C1 segment of cervical spinal cord (tissue), 14 donors: ENCODE measurements around the gene ST13.
"Not testable (repeated sequence)": the region's sequence is repeated elsewhere in the genome, so short reads cannot be mapped to it uniquely, and the experiment has no call there.

Source experiments
- DNase-seq, 14 donors: peaks; one replicate each; lab custom pipeline; 2025; lab: John Stamatoyannopoulos, UW

ST13 gene

GRCh38 chr22:40844951-40845350, 11.5 kb downstream of the ST13 start:
- no peak for DNase-seq

- no peak for DNase-seq
These were observed 18.0 kb downstream of the ST13 start for GRCh38 chr22:40838486-40838885.

GRCh38 chr22:40834619-40835018, 21.8 kb downstream of the ST13 start:
- no peak for DNase-seq

GRCh38 chr22:40829131-40829530, 27.3 kb downstream of the ST13 start:
- no peak for DNase-seq

GRCh38 chr22:40826984-40827741, 29.3 kb downstream of the ST13 start:
- DNase-seq, result no peak

- DNase-seq, result not testable (repeated sequence)
These were observed 30.1 kb downstream of the ST13 start for GRCh38 chr22:40826292-40826691.

GRCh38 chr22:40823426-40823825, 33.0 kb downstream of the ST13 start:
- DNase-seq, result no peak

GRCh38 chr22:40819599-40820140, 36.8 kb downstream of the ST13 start:
- DNase-seq, result no peak

GRCh38 chr22:40818747-40819598, 37.5 kb downstream of the ST13 start, which contains the start of gene SLC25A17:
SLC25A17 (minus strand) TSS chr22:40819346; CDS start chr22:40819248, 98 bp downstream.
- DNase-seq, result peak; percentile 27 to 92 (median 81)

- DNase-seq, result no peak
These were observed 38.2 kb downstream of the ST13 start for GRCh38 chr22:40818192-40818746.

- DNase-seq, result no peak
These were observed 38.7 kb downstream of the ST13 start for GRCh38 chr22:40817737-40818136.

- DNase-seq, result no peak
These were observed 42.5 kb downstream of the ST13 start for GRCh38 chr22:40813912-40814315.

- no peak for DNase-seq
These were observed 48.2 kb downstream of the ST13 start for GRCh38 chr22:40808018-40808841.

- DNase-seq, result no peak
These were observed 49.7 kb downstream of the ST13 start for GRCh38 chr22:40806711-40807110.

GRCh38 chr22:40805699-40806203, 50.7 kb downstream of the ST13 start:
- no peak for DNase-seq

GRCh38 chr22:40805239-40805638, 51.2 kb downstream of the ST13 start:
- no peak for DNase-seq

- DNase-seq, result no peak
These were observed 53.1 kb downstream of the ST13 start for GRCh38 chr22:40803321-40803720.

- DNase-seq, result no peak
These were observed 57.4 kb downstream of the ST13 start for GRCh38 chr22:40799008-40799407.

- DNase-seq, result no peak
These were observed 59.0 kb downstream of the ST13 start for GRCh38 chr22:40797427-40797826.

- DNase-seq, result no peak
These were observed 64.0 kb downstream of the ST13 start for GRCh38 chr22:40792451-40792850.

GRCh38 chr22:40791241-40791640, 65.2 kb downstream of the ST13 start:
- DNase-seq, result no peak
